GM13976 (cell line): ENCODE measurements around the gene HES3.

Source experiments
- DNase-seq: peaks from one replicate; pipeline ENCODE4 v3.0.0; 2012; ENCODE audit warnings: low spot score
- CTCF ChIP-seq: IDR thresholded peaks from 2 replicates; pipeline ENCODE4 v1.5.1; 2012; ENCODE audit warnings: borderline replicate concordance, mild to moderate bottlenecking; ENCODE audit not compliant: insufficient read depth; ENCODE audit errors: extremely low read depth, missing control alignments, control extremely low read depth
- in situ Hi-C: fragments of 300-500 bp; cut with MboI; formaldehyde crosslinking; loops from one replicate; pipeline ENCODE4 v1.12.0; 2022; ENCODE audit warnings: low sequenced_read_pairs, mixed read lengths, inconsistent platforms; ENCODE audit not compliant: unreplicated experiment

HES3 gene

GRCh38 chr1:6269720-6270400, 25.9 kb downstream of the HES3 start:
- DNase-seq, result no peak
- in situ Hi-C loops, result no loop called here
- TF ChIP-seq CTCF, result no peak

DNA sequence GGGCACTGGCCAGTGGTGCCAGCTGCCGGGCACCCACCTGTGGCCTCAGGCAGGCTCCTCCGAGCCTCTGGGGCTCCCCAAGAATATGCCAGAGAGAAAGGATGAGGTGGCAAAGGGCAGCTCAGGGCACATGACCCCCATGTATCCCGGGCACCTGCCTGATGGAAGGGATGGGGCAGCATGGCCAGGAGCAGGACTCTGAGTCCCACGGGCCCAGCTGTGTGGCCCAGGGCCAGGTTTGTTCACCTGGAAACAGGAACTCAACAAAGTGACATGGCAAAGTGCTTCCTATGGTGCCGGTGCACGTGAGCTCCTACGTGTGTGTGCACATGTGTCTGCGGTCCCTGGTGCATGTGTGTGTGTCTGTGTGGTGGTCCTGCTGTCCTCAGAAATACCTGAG, 26.4 kb downstream of the HES3 start:
- DNase-seq, result no peak
- in situ Hi-C loops, result no loop called here
- no peak for TF ChIP-seq CTCF

DNA sequence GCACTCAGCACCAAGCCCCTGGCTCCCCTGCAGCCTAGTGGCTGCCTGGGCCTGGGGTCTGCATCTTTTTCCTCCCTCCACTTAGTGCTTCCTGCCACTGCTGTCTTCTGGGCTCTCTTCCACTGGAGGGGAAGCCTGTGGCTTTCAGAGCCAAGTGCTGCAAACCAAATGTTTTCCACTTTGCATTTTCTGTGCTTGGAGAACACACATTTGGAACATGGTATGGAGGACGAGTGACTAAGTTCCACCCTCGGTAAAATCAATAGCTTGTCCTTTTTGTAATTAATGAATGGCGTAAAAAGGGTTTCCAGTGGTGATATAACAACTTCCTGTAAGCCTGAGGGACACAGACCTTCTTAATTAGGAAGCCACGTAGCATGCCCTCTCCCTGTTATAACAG, 27.0 kb downstream of the HES3 start:
- DNase-seq, result no peak
- in situ Hi-C loops, result no loop called here

DNA sequence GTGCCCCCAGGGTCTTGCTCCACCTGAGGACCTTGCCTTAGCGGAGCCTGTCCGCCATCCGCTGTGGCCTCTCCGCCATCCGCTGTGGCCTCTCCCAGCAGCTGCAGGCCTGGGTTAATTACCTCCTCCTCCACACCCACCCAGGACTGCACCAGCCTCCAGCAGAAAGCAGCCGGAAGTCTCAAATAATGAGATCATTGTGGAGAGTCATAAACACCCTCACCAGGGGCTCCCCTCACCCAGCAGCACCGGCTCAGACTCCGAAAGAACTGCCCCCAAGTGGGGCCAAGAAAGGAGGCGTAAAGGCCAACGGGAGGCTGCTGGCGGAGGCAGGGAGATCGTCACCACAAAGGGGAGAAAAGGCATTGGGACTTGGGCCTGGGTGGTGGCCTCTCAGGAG, 27.6 kb downstream of the HES3 start:
- DNase-seq, result no peak
- in situ Hi-C loops, result no loop called here
- TF ChIP-seq CTCF, result no peak

More for the DNA sequence above, 27.0 kb downstream of the HES3 start:
- no peak for TF ChIP-seq CTCF

DNA sequence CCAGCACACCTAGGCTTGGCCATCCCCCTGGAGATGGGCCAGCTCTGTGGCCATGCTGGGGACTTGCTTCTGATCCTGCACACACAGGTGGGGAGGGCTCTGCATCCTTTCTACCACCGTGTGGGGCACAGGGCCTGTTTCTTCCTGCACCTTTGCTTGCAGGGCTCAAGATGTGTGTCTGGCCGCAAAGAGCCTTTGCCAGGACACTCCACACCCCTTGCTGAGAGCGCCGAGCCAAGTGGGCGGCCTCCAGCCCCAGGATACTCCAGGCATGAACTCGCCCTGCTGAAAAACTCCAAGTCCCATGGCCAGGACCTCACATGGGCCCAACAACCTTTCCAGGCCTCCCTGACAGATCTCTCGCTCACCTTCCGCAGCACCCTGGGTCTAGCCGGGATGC, 28.5 kb downstream of the HES3 start:
- in situ Hi-C loops, result no loop called here
- DNase-seq, result no peak
- no peak for TF ChIP-seq CTCF

DNA sequence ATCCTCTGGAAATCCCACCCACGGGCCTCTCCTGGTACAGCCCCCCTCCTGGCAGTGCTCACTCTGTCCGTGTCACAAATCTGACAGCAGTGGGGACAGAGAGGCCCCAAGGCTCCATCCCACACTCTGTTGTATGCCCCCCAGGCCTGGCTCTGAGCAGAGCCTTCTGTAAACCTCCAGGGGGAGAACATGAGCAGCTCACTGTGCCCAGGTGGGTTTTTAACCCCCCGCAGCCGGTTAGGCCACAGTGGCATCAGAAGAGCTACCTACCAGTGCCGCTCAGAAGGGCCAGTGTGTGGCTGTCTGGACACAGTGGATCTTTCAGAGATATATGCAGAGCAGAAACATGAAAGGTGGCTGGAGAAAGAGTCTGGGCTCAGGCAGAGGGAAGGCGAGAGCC, 28.9 kb downstream of the HES3 start:
- TF ChIP-seq CTCF, result no peak
- in situ Hi-C loops, result no loop called here
- no peak for DNase-seq
